Endothelial cell of umbilical vein (primary cell): ENCODE measurements around the gene NR1D1. TPM values are rescaled to one million over a fixed set of nuclear protein-coding genes. Genes with fewer than 3 reads are reported as not detected.

Source experiments
- BruUV-seq: library from RNA; stranded (reverse); fragments of 400-500 nt; replicated peaks from 2 replicates; lab custom pipeline; 2021; lab: Mats Ljungman, UMichigan
- CTCF ChIA-PET: fragments of 300-600, 350-600 bp; sonication (Branson Sonifier 250); formaldehyde crosslinking; loops from one replicate; lab custom pipeline; 2021; ENCODE audit warnings: antibody characterized with exemption, inconsistent platforms; lab: Charles Lee
- POLR2A ChIA-PET: fragments of 300-600, 350-600 bp; sonication (Branson Sonifier 250); formaldehyde crosslinking; loops from one replicate; lab custom pipeline; 2021; ENCODE audit warnings: antibody characterized with exemption, inconsistent platforms; lab: Charles Lee
- DNase-seq: peaks from one replicate; pipeline ENCODE4 v3.0.0-alpha.2; 2011; ENCODE audit warnings: low read depth, low spot score
- FAIRE-seq: peaks from 2 replicates; lab custom pipeline; 2011; peaks lifted over from hg19 to GRCh38; lab: Jason Lieb, UNC
- H2AFZ ChIP-seq: 2 replicates; pipeline ENCODE4 v1.6.0; 2012; ENCODE audit warnings: low read depth, low read length, control low read depth, inconsistent platforms
- H3K27ac ChIP-seq: 2 replicates; pipeline ENCODE4 v1.5.1; 2011; ENCODE audit warnings: low read depth, mild to moderate bottlenecking, control low read depth, low read length, moderate library complexity; ENCODE audit not compliant: insufficient read depth
- H3K27me3 ChIP-seq, 2 experiments: 2 replicates each; pipeline versions ENCODE4 v1.6.0 to v1.6.1; 2011; ENCODE audit warnings: low read length in 2 of 2, mixed read lengths in 1 of 2; ENCODE audit not compliant: control insufficient read depth in 2 of 2, insufficient read depth in 2 of 2
- H3K36me3 ChIP-seq, 2 experiments: 2 replicates in 1 of 2; 3 replicates in 1 of 2; pipeline ENCODE4 v1.5.1; 2011; ENCODE audit warnings: low read length in 2 of 2, mild to moderate bottlenecking in 1 of 2, moderate library complexity in 1 of 2; ENCODE audit not compliant: control insufficient read depth in 2 of 2, insufficient read depth in 2 of 2; ENCODE audit errors: extremely low read depth in 1 of 2
- H3K4me1 ChIP-seq: 3 replicates; pipeline ENCODE4 v1.5.1; 2011; ENCODE audit warnings: mild to moderate bottlenecking, low read length; ENCODE audit not compliant: control insufficient read depth, insufficient read depth; ENCODE audit errors: extremely low read depth
- H3K4me2 ChIP-seq: 2 replicates; pipeline ENCODE4 v1.6.1; 2011; ENCODE audit warnings: low read length, control low read depth, mixed read lengths; ENCODE audit not compliant: insufficient read depth
- H3K4me3 ChIP-seq, 3 experiments: fragments of 200-600 bp in 1 of 3; sonication (generic), shearing (Covaris generic) in 1 of 3; replicated peaks in 1 of 3; 2 replicates each; pipeline ENCODE4 v1.5.1; 2011 to 2016; ENCODE audit warnings: control low read depth in 3 of 3, low read length in 3 of 3, mild to moderate bottlenecking in 2 of 3, inconsistent platforms in 1 of 3, low read depth in 1 of 3, moderate library complexity in 1 of 3; ENCODE audit not compliant: insufficient read depth in 1 of 3
- H3K79me2 ChIP-seq: 2 replicates; pipeline ENCODE4 v1.6.0; 2012; ENCODE audit warnings: low read length, inconsistent platforms; ENCODE audit not compliant: control insufficient read depth, insufficient read depth
- H3K9ac ChIP-seq: replicated peaks from 2 replicates; pipeline ENCODE3; 2011; ENCODE audit warnings: low read length, control low read depth; ENCODE audit not compliant: insufficient read depth; ENCODE audit errors: extremely low read depth
- H3K9me1 ChIP-seq: replicated peaks from 3 replicates; pipeline ENCODE4 v1.6.0; 2011; ENCODE audit warnings: mild to moderate bottlenecking, low read length; ENCODE audit not compliant: control insufficient read depth, insufficient read depth; ENCODE audit errors: extremely low read depth
- H3K9me3 ChIP-seq: replicated peaks from 2 replicates; pipeline ENCODE4 v1.5.1; 2012; ENCODE audit warnings: low read length, inconsistent platforms; ENCODE audit not compliant: control insufficient read depth, insufficient read depth
- H4K20me1 ChIP-seq: replicated peaks from 2 replicates; pipeline ENCODE3; 2011; ENCODE audit warnings: mild to moderate bottlenecking, low read length; ENCODE audit not compliant: control insufficient read depth, insufficient read depth; ENCODE audit errors: extremely low read depth
- CTCF ChIP-seq, 2 donors: IDR thresholded peaks; 1 replicate in 1 of 2; 2 replicates in 1 of 2; pipeline ENCODE4 v1.5.1; 2011; ENCODE audit warnings: low read length in 2 of 2, mild to moderate bottlenecking in 2 of 2, moderate library complexity in 2 of 2, control low read depth in 1 of 2, inconsistent platforms in 1 of 2, low read depth in 1 of 2; ENCODE audit not compliant: insufficient read depth in 1 of 2; ENCODE audit errors: extremely low read depth in 1 of 2
- GATA2 ChIP-seq: IDR thresholded peaks from 2 replicates; pipeline ENCODE4 v1.7.0; 2011; ENCODE audit warnings: low read depth, mild to moderate bottlenecking, moderate library complexity, mixed read lengths, low read length; ENCODE audit not compliant: insufficient read length, insufficient read depth
- JUN ChIP-seq: IDR thresholded peaks from 2 replicates; pipeline ENCODE4 v1.6.1; 2011; ENCODE audit warnings: borderline replicate concordance, low read depth; ENCODE audit not compliant: insufficient read length, insufficient read depth
- MAX ChIP-seq: IDR thresholded peaks from 2 replicates; pipeline ENCODE4 v1.6.1; 2011; ENCODE audit not compliant: insufficient read depth, insufficient read length
- dilution Hi-C: fragments of 300-500 bp; cut with MboI; formaldehyde crosslinking; loops from one replicate; pipeline ENCODE4 v1.15.0; 2019; ENCODE audit warnings: low sequenced_read_pairs; ENCODE audit not compliant: extremely low pct_ligation_motif_present
- intact Hi-C: fragments of 100-400 bp; cut with micrococcal nuclease; formaldehyde crosslinking; loops from one replicate; pipeline ENCODE4 v1.10.0; 2022
- polyA plus RNA-seq, 4 experiments: library from polyadenylated mRNA; depleted of rRNA in 3 of 4; stranded (reverse) in 3 of 4; unstranded in 1 of 4; fragments of >200 nt; gene quantifications; 2 replicates each; pipeline versions ENCODE4 v1.2.1 to v1.2.3, GENCODE V29; 2011 to 2012; ENCODE audit warnings: missing spikeins in 1 of 4
- total RNA-seq: library from RNA; stranded (reverse); gene quantifications from 2 replicates; pipeline ENCODE4 v1.2.3, GENCODE V29; 2021

The NR1D1 gene
- total and polyA plus RNA-seq, 2 donors (not counting 3 experiments of a cell fraction or from before 2014, with no cell fraction given), result 2.5 to 5.2 TPM

- CTCF ChIA-PET, result interaction anchor here (0.9 to 5.4 kb wide), 11 partner anchors 8 to 48 kb away, joined by 3 to 62 read pairs (median 7); partner anchors contain the start of gene MED24
- FAIRE-seq, result no peak
- Histone ChIP-seq H3K4me3 (peak overlapping the region in 2 of 3 experiments; percentile 48 to 96), H3K4me1 (peaks cover 26% of the 10 kb centered on the region), H3K9me1 (no peaks in the 10 kb centered on the region), H3K4me2 (no peak overlapping the region), H2AFZ (no peak overlapping the region), H3K27me3 (peaks cover 0 to 3% of the 10 kb centered on the region in 2 experiments), H3K27ac (no peak overlapping the region), H3K9ac (no peak overlapping the region), H4K20me1 (no peaks in the 10 kb centered on the region), H3K79me2 (peaks cover 2% of the 10 kb centered on the region), H3K36me3 (no peaks in the 10 kb centered on the region), H3K9me3 (no peaks in the 10 kb centered on the region)
- TF ChIP-seq JUN, result no peak
- no peak for TF ChIP-seq GATA2
- TF ChIP-seq MAX, result no peak
- intact Hi-C loops, result loop anchor here (1.0 to 2.0 kb wide), 2 partner anchors 23 to 47 kb away; no protein-coding TSS in a partner anchor
- dilution Hi-C loops, result no loop called here
- BruUV-seq, result no TSS peak
- POLR2A ChIA-PET, result interaction anchor here (0.6 kb wide), 1 partner anchor 49 kb away, joined by 3 read pairs; no protein-coding TSS in a partner anchor
- DNase-seq, result no peak
Measured at GRCh38 chr17:40063901-40064531, 36.4 kb downstream of the NR1D1 start.

- H3K79me2 ChIP-seq, result peaks cover under 1% of the 10 kb centered on the region
- peak overlapping the region; percentile 67 for H3K4me2 ChIP-seq
- peak overlapping the region; percentile 47 for H2AFZ ChIP-seq
- dilution Hi-C loops (no loop called here), intact Hi-C loops (loop anchor here (1.0 to 2.0 kb wide), 2 partner anchors 24 to 48 kb away; no protein-coding TSS in a partner anchor)
- no peaks in the 10 kb centered on the region for H4K20me1 ChIP-seq
- BruUV-seq, result no TSS peak
- peaks cover 0 to 3% of the 10 kb centered on the region in 2 experiments for H3K27me3 ChIP-seq
- CTCF ChIA-PET, result interaction anchor here (0.8 to 5.4 kb wide), 12 partner anchors 9 to 128 kb away, joined by 3 to 62 read pairs (median 4); partner anchors contain the start of genes MED24 and NR1D1
- FAIRE-seq, result peak; percentile 18
- peak overlapping the region; percentile 2 for H3K9ac ChIP-seq
- POLR2A ChIA-PET, result interaction anchor here (0.6 kb wide), 1 partner anchor 50 kb away, joined by 3 read pairs; no protein-coding TSS in a partner anchor
- no peaks in the 10 kb centered on the region for H3K9me3 ChIP-seq
- H3K9me1 ChIP-seq, result no peaks in the 10 kb centered on the region
- TF ChIP-seq CTCF (IDR thresholded peaks at IDR 0.05; ENCODE audit: extremely low read depth in 1 of 2, insufficient read depth in 1 of 2, low read depth in 1 of 2, low read length in 2 of 2), result no peak
- H3K4me1 ChIP-seq, result peaks cover 18% of the 10 kb centered on the region
- no peak for DNase-seq
- H3K36me3 ChIP-seq, result no peaks in the 10 kb centered on the region
- H3K4me3 ChIP-seq, result peak overlapping the region; percentile 48 to 96 (median 86)
- no peak overlapping the region for H3K27ac ChIP-seq
Measured at GRCh38 chr17:40063187-40063771, 37.1 kb downstream of the NR1D1 start.
